ENCODE results near the gene ATAD5. TPM values are rescaled to one million over a fixed set of nuclear protein-coding genes. Genes with fewer than 3 reads are reported as not detected.
"Not testable (repeated sequence)": the region's sequence is repeated elsewhere in the genome, so short reads cannot be mapped to it uniquely, and the experiment has no call there.

Gene ATAD5
- total RNA-seq, 2 donors from 2014 or later, result 3.7 to 10.1 TPM

DNA sequence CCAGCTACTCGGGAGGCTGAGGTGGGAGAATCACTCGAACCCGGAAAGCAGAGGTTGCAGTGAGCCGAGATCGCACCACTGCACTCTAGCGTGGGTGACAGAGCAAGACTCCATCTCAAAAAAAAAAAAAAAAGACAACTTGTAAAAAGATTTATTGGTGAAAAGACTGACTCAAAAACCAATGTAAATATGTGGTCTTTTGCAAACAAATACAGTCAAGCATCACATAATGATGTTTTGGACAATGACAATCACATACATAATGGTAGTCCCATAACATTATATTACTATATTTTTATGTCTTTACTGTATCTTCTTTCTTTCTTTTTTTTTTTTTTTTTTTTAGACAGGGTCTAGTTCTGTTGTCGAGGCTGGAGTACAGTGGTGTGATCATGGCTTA lies 15.6 kb upstream of the ATAD5 start:
- Histone ChIP-seq H3K36me3 (no peaks in the 10 kb centered on the region), H3K27me3 (no peaks in the 10 kb centered on the region), H3K9me3 (no peaks in the 10 kb centered on the region), H3K4me1 (no peaks in the 10 kb centered on the region), H3K4me3 (no peak overlapping the region), H3K9ac (ENCODE audit: low read depth in 2 of 2, low read length in 2 of 2) (no peak overlapping the region), H3K27ac (no peak overlapping the region)
- no peak for DNase-seq
- TF ChIP-seq, protein P1, sequence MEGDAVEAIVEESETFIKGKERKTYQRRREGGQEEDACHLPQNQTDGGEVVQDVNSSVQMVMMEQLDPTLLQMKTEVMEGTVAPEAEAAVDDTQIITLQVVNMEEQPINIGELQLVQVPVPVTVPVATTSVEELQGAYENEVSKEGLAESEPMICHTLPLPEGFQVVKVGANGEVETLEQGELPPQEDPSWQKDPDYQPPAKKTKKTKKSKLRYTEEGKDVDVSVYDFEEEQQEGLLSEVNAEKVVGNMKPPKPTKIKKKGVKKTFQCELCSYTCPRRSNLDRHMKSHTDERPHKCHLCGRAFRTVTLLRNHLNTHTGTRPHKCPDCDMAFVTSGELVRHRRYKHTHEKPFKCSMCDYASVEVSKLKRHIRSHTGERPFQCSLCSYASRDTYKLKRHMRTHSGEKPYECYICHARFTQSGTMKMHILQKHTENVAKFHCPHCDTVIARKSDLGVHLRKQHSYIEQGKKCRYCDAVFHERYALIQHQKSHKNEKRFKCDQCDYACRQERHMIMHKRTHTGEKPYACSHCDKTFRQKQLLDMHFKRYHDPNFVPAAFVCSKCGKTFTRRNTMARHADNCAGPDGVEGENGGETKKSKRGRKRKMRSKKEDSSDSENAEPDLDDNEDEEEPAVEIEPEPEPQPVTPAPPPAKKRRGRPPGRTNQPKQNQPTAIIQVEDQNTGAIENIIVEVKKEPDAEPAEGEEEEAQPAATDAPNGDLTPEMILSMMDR (IDR thresholded peaks at IDR 0.05), result no peak
- intact Hi-C loops (cut with DNase I), result no loop called here

DNA sequence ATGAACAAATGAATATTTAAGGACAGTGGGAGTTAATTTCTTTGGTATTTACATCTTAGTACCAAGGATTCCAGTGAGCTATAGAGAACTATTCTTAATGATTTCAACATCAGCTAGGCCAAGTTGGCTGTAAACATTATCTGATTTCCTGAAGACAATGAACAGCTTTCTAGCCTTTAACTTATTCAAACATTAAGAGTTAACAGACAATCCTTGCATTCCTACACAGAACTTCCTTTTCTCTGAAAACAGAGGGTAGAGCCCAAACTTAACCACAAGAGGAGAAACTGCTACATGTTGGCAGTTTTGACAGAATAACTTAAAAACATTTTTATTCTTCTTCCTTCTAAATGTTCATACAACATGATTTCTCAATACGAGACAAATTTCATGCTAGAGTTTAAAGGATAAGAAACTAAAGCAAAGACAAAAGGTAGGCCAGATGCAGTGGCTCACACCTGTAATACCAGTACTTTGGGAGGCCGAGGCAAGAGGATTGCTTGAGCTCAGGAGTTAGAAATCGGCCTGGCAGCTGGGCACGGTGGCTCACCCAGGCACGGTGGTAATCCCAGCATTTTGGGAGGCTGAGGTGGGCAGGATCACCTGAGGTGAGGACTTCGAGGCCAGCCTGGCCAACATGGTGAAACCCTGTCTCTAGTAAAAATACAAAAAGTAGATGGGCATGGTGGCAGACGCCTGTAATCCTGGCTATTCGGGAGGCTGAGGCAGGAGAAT lies 11.6 kb upstream of the ATAD5 start:
- DNase-seq, result no peak
- Histone ChIP-seq H3K4me3 (no peak overlapping the region), H3K36me3 (no peaks in the 10 kb centered on the region), H3K27me3 (no peaks in the 10 kb centered on the region), H3K9ac (ENCODE audit: low read depth in 2 of 2, low read length in 2 of 2) (no peak overlapping the region), H3K27ac (peak overlapping the region; percentile 28), H3K9me3 (no peaks in the 10 kb centered on the region), H3K4me1 (no peaks in the 10 kb centered on the region)
- TF ChIP-seq, protein P1 (IDR thresholded peaks at IDR 0.05), result no peak
- intact Hi-C loops (cut with DNase I), result no loop called here

DNA sequence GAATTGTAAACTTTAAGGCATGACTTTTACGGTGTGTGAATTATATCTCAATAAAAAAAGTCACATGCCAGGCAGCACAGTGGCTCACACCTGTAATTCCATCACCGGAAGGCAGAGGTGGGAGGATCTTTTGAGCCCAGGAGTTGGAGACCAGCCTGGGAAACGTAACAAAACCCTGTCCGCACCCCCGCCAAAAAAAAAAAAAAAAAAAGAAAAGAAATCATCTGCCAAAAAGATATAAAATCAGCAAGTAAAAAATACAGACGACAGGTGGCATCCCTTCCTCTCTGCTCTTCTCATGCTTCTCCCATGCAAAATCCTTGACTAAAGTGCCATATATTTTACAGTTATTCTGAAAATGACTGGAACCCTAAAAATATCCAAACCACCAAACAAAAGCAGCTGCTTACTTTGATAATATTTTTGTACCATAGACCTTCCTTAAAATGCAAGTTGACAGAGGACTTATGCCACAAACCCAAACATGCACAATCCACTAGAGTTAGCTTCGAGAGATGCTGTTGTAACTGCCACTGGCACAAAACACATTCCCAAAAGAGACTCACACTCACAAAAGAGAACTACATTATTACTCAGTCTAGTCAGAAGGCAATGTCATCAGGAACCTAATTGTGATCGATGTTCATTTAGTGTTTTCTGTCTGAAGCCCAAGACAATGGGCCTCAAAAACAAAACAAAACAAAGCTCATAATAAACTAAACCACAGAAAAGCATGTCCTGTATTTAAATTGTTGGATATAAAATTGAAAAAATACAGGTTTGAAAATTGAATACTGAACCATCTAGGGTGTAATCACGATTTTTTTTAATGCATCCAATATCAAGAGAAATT lies 9.7 kb upstream of the ATAD5 start:
- no peaks in the 10 kb centered on the region for H3K36me3 ChIP-seq
- H3K27me3 ChIP-seq, result no peaks in the 10 kb centered on the region
- DNase-seq, result peak; percentile 54
- no peaks in the 10 kb centered on the region for H3K4me1 ChIP-seq
- peak overlapping the region in 1 of 2 donors; percentile 21 for H3K9ac ChIP-seq (ENCODE audit: low read depth in 2 of 2, low read length in 2 of 2)
- intact Hi-C loops (cut with DNase I), result no loop called here
- H3K4me3 ChIP-seq, result no peak overlapping the region
- H3K27ac ChIP-seq, result peak overlapping the region; percentile 8
- TF ChIP-seq, protein P1 (IDR thresholded peaks at IDR 0.05), result no peak
- no peaks in the 10 kb centered on the region for H3K9me3 ChIP-seq

DNA sequence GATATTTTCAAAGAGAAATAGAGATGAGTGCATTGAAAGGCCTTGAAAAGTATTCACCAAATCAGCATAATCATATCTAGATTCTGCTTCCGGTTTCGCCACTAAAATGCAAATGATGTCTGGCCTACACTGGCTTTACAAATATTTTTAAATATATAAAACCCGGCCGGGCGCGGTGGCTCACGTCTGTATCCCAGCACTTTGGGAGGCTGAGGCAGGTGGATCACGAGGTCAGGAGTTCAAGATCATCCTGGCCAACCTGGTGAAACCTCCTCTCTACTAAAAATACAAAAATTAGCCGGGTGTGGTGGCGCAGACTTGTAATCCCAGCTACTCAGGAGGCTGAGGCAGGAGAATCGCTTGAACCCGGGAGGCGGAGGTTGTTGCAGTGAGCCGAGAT lies 8.8 kb upstream of the ATAD5 start:
- DNase-seq; H3K36me3 ChIP-seq; H3K9ac ChIP-seq (ENCODE audit: low read depth in 2 of 2, low read length in 2 of 2); H3K4me1 ChIP-seq; H3K27me3 ChIP-seq; H3K9me3 ChIP-seq; intact Hi-C loops (cut with DNase I): not testable (repeated sequence)
- Histone ChIP-seq H3K27ac (peak overlapping the region; percentile 84), H3K4me3 (peak overlapping the region; percentile 78)

DNA sequence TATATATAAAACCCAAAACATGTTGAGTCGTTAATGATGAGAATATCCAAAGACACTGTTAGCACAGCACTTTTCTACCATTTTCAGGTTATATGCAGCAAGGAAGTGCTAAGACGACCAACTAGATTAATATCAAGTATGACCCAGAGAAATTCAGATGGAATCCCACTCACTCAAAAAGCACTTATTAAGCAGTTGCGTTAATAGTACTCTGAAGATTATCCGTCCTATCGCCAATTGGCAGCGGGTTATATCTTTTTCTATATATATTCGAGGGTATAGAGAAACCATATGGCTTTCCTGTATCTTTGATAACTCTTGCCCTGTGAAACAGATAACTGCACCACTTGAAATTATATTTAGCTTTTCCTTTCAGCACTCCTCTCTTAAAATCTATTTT lies 8.3 kb upstream of the ATAD5 start:
- Histone ChIP-seq H3K27me3 (no peaks in the 10 kb centered on the region), H3K36me3 (no peaks in the 10 kb centered on the region), H3K4me1 (no peaks in the 10 kb centered on the region), H3K9me3 (no peaks in the 10 kb centered on the region), H3K4me3 (peak overlapping the region; percentile 78), H3K27ac (peak overlapping the region; percentile 84), H3K9ac (ENCODE audit: low read depth in 2 of 2, low read length in 2 of 2) (peak overlapping the region in 1 of 2 donors; percentile 94)
- no peak for DNase-seq
- intact Hi-C loops (cut with DNase I), result no loop called here
- TF ChIP-seq, protein P1 (IDR thresholded peaks at IDR 0.05), result no peak

DNA sequence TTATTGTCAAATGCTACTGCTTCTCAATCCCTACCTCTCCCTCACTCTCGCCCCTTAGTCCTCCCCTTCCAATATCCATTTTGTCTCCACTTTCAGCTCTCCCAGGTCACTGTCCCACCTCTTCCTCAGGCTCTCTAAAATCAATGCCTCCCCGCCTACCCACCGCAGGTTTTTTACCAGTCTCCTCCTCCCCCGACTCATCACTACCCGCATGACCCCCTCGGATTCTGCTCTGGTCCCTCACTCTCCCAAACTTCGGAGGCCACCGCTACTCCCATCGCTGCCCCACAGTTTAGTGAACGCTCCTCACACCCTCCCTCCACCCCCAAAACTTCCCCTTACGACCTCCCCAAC lies 7.8 kb upstream of the ATAD5 start:
- intact Hi-C loops (cut with DNase I), result no loop called here
- Histone ChIP-seq H3K4me1 (no peaks in the 10 kb centered on the region), H3K9ac (ENCODE audit: low read depth in 2 of 2, low read length in 2 of 2) (peak overlapping the region; percentile 91 to 94), H3K27ac (peak overlapping the region; percentile 84), H3K9me3 (no peaks in the 10 kb centered on the region), H3K4me3 (peak overlapping the region; percentile 78), H3K36me3 (no peaks in the 10 kb centered on the region), H3K27me3 (no peaks in the 10 kb centered on the region)
- TF ChIP-seq, protein P1 (IDR thresholded peaks at IDR 0.05), result no peak
- no peak for DNase-seq
